ENCODE data around the gene TUT1.
A peak's percentile ranks its signal among the peaks of the same experiment; 100 is the strongest.

TUT1 gene

GRCh38 chr11:62615521-62615920 lies 24.2 kb upstream of the TUT1 start:
- in situ Hi-C loops (cut with HindIII; ENCODE audit: low sequenced_read_pairs) = no loop called here
- no peak for TF ChIP-seq CTCF (IDR thresholded peaks at IDR 0.05; ENCODE audit: low read depth, low read length)
- H3K4me3 ChIP-seq (ENCODE audit: low read depth, low read length) = no peak overlapping the region
- no peak for DNase-seq (ENCODE audit: low read depth, low spot score)

GRCh38 chr11:62614275-62614674 lies 23.0 kb upstream of the TUT1 start:
- no peak for DNase-seq (ENCODE audit: low read depth, low spot score)
- TF ChIP-seq CTCF (IDR thresholded peaks at IDR 0.05; ENCODE audit: low read depth, low read length) = no peak
- H3K4me3 ChIP-seq (ENCODE audit: low read depth, low read length) = no peak overlapping the region
- in situ Hi-C loops (cut with HindIII; ENCODE audit: low sequenced_read_pairs) = no loop called here

- H3K4me3 ChIP-seq (ENCODE audit: low read depth, low read length) = no peak overlapping the region
- in situ Hi-C loops (cut with HindIII; ENCODE audit: low sequenced_read_pairs) = no loop called here
- TF ChIP-seq CTCF (IDR thresholded peaks at IDR 0.05; ENCODE audit: low read depth, low read length) = no peak
- no peak for DNase-seq (ENCODE audit: low read depth, low spot score)
These were observed 22.0 kb upstream of the TUT1 start for GRCh38 chr11:62613291-62613778.

GRCh38 chr11:62612366-62613290 lies 21.3 kb upstream of the TUT1 start, which contains the start of the genes EML3 and ROM1:
EML3 (minus strand) TSS chr11:62612775; CDS start chr11:62612457, 318 bp downstream.
ROM1 (plus strand) TSS chr11:62613257; CDS start chr11:62613282, 25 bp downstream.
- in situ Hi-C loops (cut with HindIII; ENCODE audit: low sequenced_read_pairs) = no loop called here
- DNase-seq (ENCODE audit: low read depth, low spot score) = peak; percentile 75
- TF ChIP-seq CTCF (IDR thresholded peaks at IDR 0.05; ENCODE audit: low read depth, low read length) = peak; percentile 78
- peak within 1 kb of the TSS; percentile 74 for H3K4me3 ChIP-seq (ENCODE audit: low read depth, low read length)

GRCh38 chr11:62611705-62612365 lies 20.5 kb upstream of the TUT1 start:
- peak; percentile 72 for DNase-seq (ENCODE audit: low read depth, low spot score)
- TF ChIP-seq CTCF (IDR thresholded peaks at IDR 0.05; ENCODE audit: low read depth, low read length) = no peak
- H3K4me3 ChIP-seq (ENCODE audit: low read depth, low read length) = peak overlapping the region; percentile 74
- in situ Hi-C loops (cut with HindIII; ENCODE audit: low sequenced_read_pairs) = no loop called here

- no peak for TF ChIP-seq CTCF (IDR thresholded peaks at IDR 0.05; ENCODE audit: low read depth, low read length)
- peak overlapping the region; percentile 74 for H3K4me3 ChIP-seq (ENCODE audit: low read depth, low read length)
- DNase-seq (ENCODE audit: low read depth, low spot score) = no peak
- in situ Hi-C loops (cut with HindIII; ENCODE audit: low sequenced_read_pairs) = no loop called here
These were observed 19.7 kb upstream of the TUT1 start for GRCh38 chr11:62610814-62611704.

All from astrocyte of the spinal cord (primary cell).